ENCODE results near the gene DNAJC21. TPM values are rescaled to one million over a fixed set of nuclear protein-coding genes. Genes with fewer than 3 reads are reported as not detected.

Gene DNAJC21
- total and polyA plus RNA-seq, 9 of the 15 experiments (the other 6 are each of a cell fraction or from before 2014, with no cell fraction given): 26.6 to 105 (median 70.7) TPM

- TF ChIP-seq ZNF766 (CRISPR knock-in tag; conservative IDR thresholded peaks at IDR 0.05): no peak
- TF ChIP-seq, protein P1, sequence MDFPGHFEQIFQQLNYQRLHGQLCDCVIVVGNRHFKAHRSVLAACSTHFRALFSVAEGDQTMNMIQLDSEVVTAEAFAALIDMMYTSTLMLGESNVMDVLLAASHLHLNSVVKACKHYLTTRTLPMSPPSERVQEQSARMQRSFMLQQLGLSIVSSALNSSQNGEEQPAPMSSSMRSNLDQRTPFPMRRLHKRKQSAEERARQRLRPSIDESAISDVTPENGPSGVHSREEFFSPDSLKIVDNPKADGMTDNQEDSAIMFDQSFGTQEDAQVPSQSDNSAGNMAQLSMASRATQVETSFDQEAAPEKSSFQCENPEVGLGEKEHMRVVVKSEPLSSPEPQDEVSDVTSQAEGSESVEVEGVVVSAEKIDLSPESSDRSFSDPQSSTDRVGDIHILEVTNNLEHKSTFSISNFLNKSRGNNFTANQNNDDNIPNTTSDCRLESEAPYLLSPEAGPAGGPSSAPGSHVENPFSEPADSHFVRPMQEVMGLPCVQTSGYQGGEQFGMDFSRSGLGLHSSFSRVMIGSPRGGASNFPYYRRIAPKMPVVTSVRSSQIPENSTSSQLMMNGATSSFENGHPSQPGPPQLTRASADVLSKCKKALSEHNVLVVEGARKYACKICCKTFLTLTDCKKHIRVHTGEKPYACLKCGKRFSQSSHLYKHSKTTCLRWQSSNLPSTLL (IDR thresholded peaks at IDR 0.05): no peak
- no peak for TF ChIP-seq MCM3 (IDR thresholded peaks at IDR 0.05)
- peak; percentile 46; the same call in 1 of the 2 replicates for TF ChIP-seq MTA1 (IDR thresholded peaks at IDR 0.05; ENCODE audit: borderline replicate concordance)
- no peak for TF ChIP-seq U2AF1 (optimal IDR thresholded peaks at IDR 0.05; ENCODE audit: low read depth, low read length)
- no peak for TF ChIP-seq ZNF75A (CRISPR knock-in tag; IDR thresholded peaks at IDR 0.05)
- TF ChIP-seq NFE2L1 (tag; IDR thresholded peaks at IDR 0.05; ENCODE audit: borderline replicate concordance, low read depth): no peak
- TF ChIP-seq, protein P2, sequence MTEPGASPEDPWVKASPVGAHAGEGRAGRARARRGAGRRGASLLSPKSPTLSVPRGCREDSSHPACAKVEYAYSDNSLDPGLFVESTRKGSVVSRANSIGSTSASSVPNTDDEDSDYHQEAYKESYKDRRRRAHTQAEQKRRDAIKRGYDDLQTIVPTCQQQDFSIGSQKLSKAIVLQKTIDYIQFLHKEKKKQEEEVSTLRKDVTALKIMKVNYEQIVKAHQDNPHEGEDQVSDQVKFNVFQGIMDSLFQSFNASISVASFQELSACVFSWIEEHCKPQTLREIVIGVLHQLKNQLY (CRISPR knock-in tag; conservative IDR thresholded peaks at IDR 0.05): no peak
- no peak for TF ChIP-seq TAF9B (IDR thresholded peaks at IDR 0.05; ENCODE audit: partially characterized antibody)
- TF ChIP-seq, protein P3, sequence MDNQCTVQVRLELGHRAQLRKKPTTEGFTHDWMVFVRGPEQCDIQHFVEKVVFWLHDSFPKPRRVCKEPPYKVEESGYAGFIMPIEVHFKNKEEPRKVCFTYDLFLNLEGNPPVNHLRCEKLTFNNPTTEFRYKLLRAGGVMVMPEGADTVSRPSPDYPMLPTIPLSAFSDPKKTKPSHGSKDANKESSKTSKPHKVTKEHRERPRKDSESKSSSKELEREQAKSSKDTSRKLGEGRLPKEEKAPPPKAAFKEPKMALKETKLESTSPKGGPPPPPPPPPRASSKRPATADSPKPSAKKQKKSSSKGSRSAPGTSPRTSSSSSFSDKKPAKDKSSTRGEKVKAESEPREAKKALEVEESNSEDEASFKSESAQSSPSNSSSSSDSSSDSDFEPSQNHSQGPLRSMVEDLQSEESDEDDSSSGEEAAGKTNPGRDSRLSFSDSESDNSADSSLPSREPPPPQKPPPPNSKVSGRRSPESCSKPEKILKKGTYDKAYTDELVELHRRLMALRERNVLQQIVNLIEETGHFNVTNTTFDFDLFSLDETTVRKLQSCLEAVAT (IDR thresholded peaks at IDR 0.05): peak in 1 of 2 experiments; percentile 73; a peak in 1 of 4 replicates
- peak; percentile 84; the same call in 1 of the 2 replicates for TF ChIP-seq EHMT2 (IDR thresholded peaks at IDR 0.05)
- TF ChIP-seq NR2C1 (IDR thresholded peaks at IDR 0.05): no peak
- no peak for TF ChIP-seq NR2C1 (tag; IDR thresholded peaks at IDR 0.05)
- TF ChIP-seq KAT8 (IDR thresholded peaks at IDR 0.05; ENCODE audit: low read depth): 0 out of 2 replicates have a peak, but pooled peaks have one; percentile 18
- TF ChIP-seq NR4A1 (CRISPR knock-in tag; IDR thresholded peaks at IDR 0.05): no peak
- no peak for TF ChIP-seq NR4A1 (tag; IDR thresholded peaks at IDR 0.05)
- no peak for TF ChIP-seq CHCHD3 (CRISPR knock-in tag; IDR thresholded peaks at IDR 0.05)
- TF ChIP-seq, protein P4, sequence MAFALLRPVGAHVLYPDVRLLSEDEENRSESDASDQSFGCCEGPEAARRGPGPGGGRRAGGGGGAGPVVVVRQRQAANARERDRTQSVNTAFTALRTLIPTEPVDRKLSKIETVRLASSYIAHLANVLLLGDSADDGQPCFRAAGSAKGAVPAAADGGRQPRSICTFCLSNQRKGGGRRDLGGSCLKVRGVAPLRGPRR (CRISPR knock-in tag; IDR thresholded peaks at IDR 0.05): no peak
- TF ChIP-seq EP400 (IDR thresholded peaks at IDR 0.05): 0 out of 2 replicates have a peak, but pooled peaks have one; percentile 5
- no peak for TF ChIP-seq RBM39 (optimal IDR thresholded peaks at IDR 0.05; ENCODE audit: low read depth, low read length)
- TF ChIP-seq, protein P5, sequence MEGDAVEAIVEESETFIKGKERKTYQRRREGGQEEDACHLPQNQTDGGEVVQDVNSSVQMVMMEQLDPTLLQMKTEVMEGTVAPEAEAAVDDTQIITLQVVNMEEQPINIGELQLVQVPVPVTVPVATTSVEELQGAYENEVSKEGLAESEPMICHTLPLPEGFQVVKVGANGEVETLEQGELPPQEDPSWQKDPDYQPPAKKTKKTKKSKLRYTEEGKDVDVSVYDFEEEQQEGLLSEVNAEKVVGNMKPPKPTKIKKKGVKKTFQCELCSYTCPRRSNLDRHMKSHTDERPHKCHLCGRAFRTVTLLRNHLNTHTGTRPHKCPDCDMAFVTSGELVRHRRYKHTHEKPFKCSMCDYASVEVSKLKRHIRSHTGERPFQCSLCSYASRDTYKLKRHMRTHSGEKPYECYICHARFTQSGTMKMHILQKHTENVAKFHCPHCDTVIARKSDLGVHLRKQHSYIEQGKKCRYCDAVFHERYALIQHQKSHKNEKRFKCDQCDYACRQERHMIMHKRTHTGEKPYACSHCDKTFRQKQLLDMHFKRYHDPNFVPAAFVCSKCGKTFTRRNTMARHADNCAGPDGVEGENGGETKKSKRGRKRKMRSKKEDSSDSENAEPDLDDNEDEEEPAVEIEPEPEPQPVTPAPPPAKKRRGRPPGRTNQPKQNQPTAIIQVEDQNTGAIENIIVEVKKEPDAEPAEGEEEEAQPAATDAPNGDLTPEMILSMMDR (IDR thresholded peaks at IDR 0.05 in 2 of 3, conservative IDR thresholded peaks at IDR 0.05 in 1 of 3; ENCODE audit: insufficient read depth in 2 of 3, low read depth in 1 of 3, low read length in 3 of 3): no peak
- TF ChIP-seq FOXM1 (IDR thresholded peaks at IDR 0.05; ENCODE audit: low read depth): no peak
- no peak for TF ChIP-seq FOXM1 (CRISPR knock-in tag; IDR thresholded peaks at IDR 0.05; ENCODE audit: low read depth)
- TF ChIP-seq EP300 (IDR thresholded peaks at IDR 0.05; ENCODE audit: low read length): no peak
- TF ChIP-seq PCBP1 (IDR thresholded peaks at IDR 0.05; ENCODE audit: low read depth, low read length, poor library complexity, severe bottlenecking): no peak
- no peak for TF ChIP-seq ZNF551 (CRISPR knock-in tag; IDR thresholded peaks at IDR 0.05)
These were observed 1.5 kb downstream of the DNAJC21 start (continued) for GRCh38 chr5:34930870-34931269.
